Stimulated activated CD4-positive, alpha-beta T cell treated with anti-CD3 and anti-CD28 coated beads, TNF-alpha, amount 100 ng/mL, for 4 hours (primary cell): ENCODE results near the gene SYNE4.

Experiments
- DNase-seq, 3 experiments: peaks; one replicate each; pipeline ENCODE4 v3.0.0-alpha.2; 2020; ENCODE audit warnings: low read depth in 3 of 3

The SYNE4 gene

GRCh38 chr19:36026091-36026876 lies 17.7 kb upstream of the SYNE4 start:
- DNase-seq = no peak

DNA sequence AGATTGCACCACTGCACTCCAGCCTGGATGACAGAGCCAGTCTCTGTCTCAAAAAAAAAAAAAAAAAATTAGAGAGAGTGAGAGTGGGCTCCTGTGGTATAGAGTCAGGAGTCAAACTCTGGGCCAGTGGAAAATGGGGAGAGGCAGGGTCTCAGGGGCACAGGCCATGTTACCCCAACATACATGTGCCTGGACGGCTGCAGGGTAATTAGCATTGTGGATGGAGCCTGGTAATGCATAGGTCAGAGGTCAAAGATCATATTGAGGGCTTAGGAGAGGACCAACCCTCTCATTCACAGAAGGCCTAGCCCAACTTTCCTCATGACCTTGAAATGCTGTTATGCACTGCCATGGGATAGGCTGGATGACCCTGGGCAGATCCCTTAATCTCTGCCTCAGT lies 16.9 kb upstream of the SYNE4 start:
- no peak for DNase-seq

GRCh38 chr19:36023432-36023831 lies 14.8 kb upstream of the SYNE4 start:
- no peak for DNase-seq

GRCh38 chr19:36019061-36019670 lies 10.6 kb upstream of the SYNE4 start:
- DNase-seq = no peak

- peak; percentile 96 to 100 (median 98) for DNase-seq
Observed at GRCh38 chr19:36014012-36014924, 5.7 kb upstream of the SYNE4 start, which contains the start of gene ALKBH6. Gene ALKBH6, minus strand, starts transcription at chr19:36014213. Its CDS starts 816 bp downstream, at chr19:36013397.

- no peak for DNase-seq
Observed at GRCh38 chr19:36013280-36014011, 4.8 kb upstream of the SYNE4 start.

DNA sequence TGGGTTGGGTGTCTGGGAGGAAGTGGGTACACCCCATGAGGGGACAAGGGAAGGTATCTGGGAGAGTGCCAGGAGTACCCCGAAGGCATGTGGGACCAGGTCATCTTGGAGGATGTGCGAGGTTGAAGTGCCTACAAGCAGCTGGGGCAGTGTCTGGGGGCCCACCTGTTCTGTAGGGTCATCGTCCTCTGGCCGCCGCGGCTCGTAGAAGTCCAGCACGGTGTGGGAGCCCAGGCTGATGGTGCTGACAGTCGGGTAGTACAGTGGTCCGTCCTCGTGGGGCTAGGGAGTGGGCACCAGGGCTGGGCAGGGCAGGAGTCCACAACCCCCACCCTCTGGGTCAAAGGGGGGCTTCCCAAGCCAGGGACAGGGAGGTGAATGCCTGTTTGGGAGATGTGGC lies 1.8 kb upstream of the SYNE4 start:
- DNase-seq = no peak

DNA sequence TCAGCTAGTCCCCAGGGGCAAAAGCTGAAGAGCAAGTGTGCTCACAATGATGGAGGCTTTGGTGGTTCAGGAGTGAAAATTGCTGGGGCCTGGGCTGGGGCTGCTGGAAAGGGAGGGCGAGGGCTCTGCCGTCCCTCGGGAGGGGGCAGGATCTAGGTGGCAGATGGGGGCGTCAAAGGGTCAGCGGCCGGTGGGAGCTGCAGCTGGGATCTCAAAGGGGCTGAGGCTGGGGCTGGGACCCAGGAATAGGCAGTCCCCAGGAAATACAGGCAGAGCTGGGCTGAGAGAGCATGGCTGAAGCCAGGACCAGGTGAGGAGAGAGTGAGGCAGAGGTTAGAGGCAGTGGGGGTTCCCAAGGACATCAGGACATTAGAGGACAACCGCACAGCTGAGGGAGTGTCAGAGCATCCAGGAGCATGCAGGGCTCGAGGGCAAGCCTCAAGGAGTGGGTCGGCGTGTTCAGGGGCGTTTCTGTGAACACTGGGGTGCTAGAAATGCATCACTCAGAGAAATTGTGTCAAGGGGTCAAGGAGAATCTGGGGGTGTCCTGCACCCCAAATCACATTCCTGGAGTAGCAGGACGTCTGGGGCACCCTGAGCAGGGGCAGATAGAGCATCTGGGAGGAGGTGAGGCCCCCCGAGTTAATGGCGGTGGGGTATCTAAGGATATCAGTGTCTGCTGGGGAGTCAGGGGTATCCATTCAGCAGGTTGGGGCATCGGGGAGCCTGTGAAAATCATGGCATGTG lies 1.2 kb upstream of the SYNE4 start:
- no peak for DNase-seq

GRCh38 chr19:36009220-36009619 lies 607 bp upstream of the SYNE4 start:
- no peak for DNase-seq

DNA sequence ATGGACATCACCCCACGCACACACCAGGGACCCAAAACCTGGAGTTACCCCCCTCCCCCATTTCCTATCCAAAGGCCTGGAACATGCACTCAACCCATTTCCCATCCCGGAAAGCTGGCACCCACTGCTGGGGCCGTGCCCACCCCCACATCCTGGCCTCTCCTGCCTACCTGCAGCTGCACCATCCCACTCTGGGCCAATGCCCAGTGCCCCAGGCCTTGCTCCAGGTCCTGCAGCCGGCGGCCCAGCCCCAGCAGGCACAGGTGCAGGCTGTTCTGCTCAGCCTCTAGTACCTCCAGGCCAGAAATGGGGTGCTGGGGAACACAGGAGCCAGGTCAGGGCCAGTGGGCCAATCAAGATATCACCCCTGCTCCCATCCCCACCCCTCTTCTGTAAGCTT lies 1.7 kb downstream of the SYNE4 start:
- DNase-seq = no peak

- no peak for DNase-seq
Observed at GRCh38 chr19:36003284-36003683, 5.3 kb downstream of the SYNE4 start.

DNA sequence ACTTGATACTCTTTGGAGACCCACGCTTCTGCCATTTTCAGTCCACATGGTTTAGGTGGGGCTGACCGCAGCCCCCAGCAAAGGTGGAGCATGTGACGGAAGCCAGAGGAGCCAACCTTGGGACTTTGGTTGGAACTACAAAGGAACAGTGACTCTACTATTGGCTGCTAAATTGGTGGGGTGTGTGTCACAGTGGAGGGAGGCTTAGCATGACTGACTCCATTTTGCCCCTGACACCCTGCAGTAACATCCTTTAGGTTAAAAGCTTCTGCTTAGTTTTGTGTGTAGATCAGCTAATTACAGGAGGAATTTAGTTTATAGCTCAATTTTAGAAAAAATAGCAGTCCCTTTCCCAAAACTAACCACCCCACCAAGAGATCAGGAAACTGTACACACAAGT lies 7.0 kb downstream of the SYNE4 start:
- no peak for DNase-seq

- DNase-seq = no peak
Observed at GRCh38 chr19:35996777-35997176, 11.8 kb downstream of the SYNE4 start.

- DNase-seq = peak; percentile 88 to 90 (median 89)
Observed at GRCh38 chr19:35995048-35995993, 13.3 kb downstream of the SYNE4 start, which contains the start of gene SDHAF1. Gene SDHAF1, plus strand, starts transcription at chr19:35995188. Its CDS starts 87 bp downstream, at chr19:35995275.

DNA sequence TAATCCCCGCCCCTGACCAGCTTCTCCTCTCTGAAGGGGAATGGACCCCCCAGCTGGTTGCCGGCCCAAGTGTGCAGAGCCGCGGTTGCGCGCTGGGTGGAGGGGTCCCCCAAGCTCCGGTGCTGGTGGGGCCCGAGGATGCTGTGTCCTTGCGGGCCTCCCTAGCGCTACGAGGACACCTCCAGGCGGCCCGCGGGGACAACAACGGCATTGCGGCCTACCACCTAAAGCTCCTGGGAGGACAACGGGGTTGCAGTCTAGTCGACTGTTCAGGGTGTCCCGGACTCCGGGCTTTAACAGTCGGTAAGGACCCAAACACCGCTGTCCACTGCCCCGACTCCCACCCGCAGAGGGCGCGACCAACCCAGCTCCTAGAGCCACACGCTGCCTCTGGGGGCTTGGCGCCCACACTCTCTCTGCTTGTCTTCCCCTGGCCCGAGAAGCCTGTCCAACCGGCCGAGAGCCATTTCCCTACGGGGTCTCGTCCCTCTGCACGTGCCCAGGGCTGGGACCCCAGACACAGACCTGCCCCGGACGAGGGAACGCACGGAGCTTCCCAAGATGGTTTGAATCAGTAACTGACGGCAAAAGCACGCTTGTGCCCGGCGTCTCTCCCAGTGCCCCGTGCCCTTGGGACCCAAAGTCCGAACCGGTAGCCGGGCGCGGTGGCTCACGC lies 14.6 kb downstream of the SYNE4 start:
- no peak for DNase-seq

DNA sequence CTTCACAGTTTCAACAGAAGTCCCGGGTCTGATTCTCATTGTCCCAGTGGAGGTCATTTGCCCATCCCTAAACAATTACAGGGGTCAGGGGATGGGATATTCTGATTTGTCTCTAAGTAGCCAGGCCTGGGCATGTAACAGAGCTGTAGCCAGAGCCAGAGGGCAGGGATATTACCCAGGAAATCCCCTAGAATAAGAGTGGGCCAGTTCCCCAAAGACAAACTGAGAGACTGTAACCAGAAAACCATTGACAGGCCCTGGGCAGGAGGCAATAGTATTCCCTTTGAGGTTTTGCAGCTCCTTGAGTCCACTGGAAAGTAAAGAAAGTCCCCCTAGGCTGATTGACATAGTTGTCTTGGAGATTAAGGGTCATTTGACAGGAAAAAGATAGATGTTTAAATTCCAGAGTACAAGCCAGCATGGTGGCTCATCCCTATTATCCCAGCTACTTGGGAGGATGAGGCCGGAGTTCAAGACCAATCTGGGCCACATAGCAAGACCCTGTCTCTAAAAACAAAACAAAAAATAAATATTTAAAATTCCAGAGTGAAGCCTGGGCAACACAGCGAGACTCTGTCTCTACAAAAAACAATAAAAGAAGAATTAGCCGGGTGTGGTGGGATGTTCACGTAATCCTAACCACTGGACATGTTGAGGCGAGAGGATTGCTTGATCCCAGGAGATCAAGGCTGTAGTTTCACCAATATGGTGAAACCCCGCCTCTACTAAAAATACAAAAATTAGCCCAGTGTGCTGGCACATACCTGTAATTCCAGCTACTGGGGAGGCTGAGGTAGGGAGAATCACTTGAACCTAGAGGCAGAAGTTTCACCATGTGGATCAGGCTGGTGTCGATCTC lies 15.5 kb downstream of the SYNE4 start:
- DNase-seq = no peak

- no peak for DNase-seq
Observed at GRCh38 chr19:35991731-35992450, 16.7 kb downstream of the SYNE4 start.
